ENCODE data around the gene ROM1.

Gene ROM1

GRCh38 chr11:62610403-62610802 is 2.7 kb upstream of the ROM1 start:
- Histone ChIP-seq H4K20me1 (ENCODE audit: insufficient read depth, low read length) (no peaks in the 10 kb centered on the region), H3K9ac (ENCODE audit: low read length) (peak overlapping the region; percentile 17; the same call in 1 of the 2 replicates), H2AFZ (ENCODE audit: low read length) (no peak overlapping the region), H3K79me2 (ENCODE audit: insufficient read depth, low read length) (no peaks in the 10 kb centered on the region), H3K27me3 (ENCODE audit: insufficient read depth, low read length) (no peaks in the 10 kb centered on the region), H3K9me3 (ENCODE audit: low read length) (no peaks in the 10 kb centered on the region), H3K27ac (ENCODE audit: low read depth, low read length, poor library complexity, severe bottlenecking) (peak overlapping the region; percentile 73), H3K4me2 (ENCODE audit: low read length) (peak overlapping the region; percentile 94), H3K9me2 (ENCODE audit: low read depth, low read length) (no peaks in the 10 kb centered on the region), H3K4me3 (ENCODE audit: low read depth, low read length, poor library complexity, severe bottlenecking) (peak overlapping the region; percentile 78), H3F3A (ENCODE audit: insufficient read depth, low read length) (no peaks in the 10 kb centered on the region; the same call in 1 of the 2 replicates), H3K36me3 (ENCODE audit: insufficient read depth, low read length) (peaks cover 25% of the 10 kb centered on the region), H3K4me1 (ENCODE audit: insufficient read depth, low read length, severe bottlenecking) (peaks cover 40% of the 10 kb centered on the region)
- TF ChIP-seq CTCF (IDR thresholded peaks at IDR 0.05; ENCODE audit: low read length) (no peak), EZH2 (IDR thresholded peaks at IDR 0.05; ENCODE audit: borderline replicate concordance, low read length) (no peak)

- Histone ChIP-seq H3K9ac (ENCODE audit: low read length) (peak overlapping the region; percentile 94), H3K9me2 (ENCODE audit: low read depth, low read length) (no peaks in the 10 kb centered on the region), H2AFZ (ENCODE audit: low read length) (no peak overlapping the region), H4K20me1 (ENCODE audit: insufficient read depth, low read length) (no peaks in the 10 kb centered on the region), H3F3A (ENCODE audit: insufficient read depth, low read length) (no peaks in the 10 kb centered on the region; the same call in 1 of the 2 replicates), H3K27ac (ENCODE audit: low read depth, low read length, poor library complexity, severe bottlenecking) (peak overlapping the region; percentile 73), H3K36me3 (ENCODE audit: insufficient read depth, low read length) (peaks cover 19% of the 10 kb centered on the region), H3K9me3 (ENCODE audit: low read length) (no peaks in the 10 kb centered on the region), H3K4me3 (ENCODE audit: low read depth, low read length, poor library complexity, severe bottlenecking) (peak overlapping the region; percentile 78), H3K4me2 (ENCODE audit: low read length) (peak overlapping the region; percentile 94), H3K4me1 (ENCODE audit: insufficient read depth, low read length, severe bottlenecking) (peaks cover 40% of the 10 kb centered on the region), H3K27me3 (ENCODE audit: insufficient read depth, low read length) (no peaks in the 10 kb centered on the region), H3K79me2 (ENCODE audit: insufficient read depth, low read length) (no peaks in the 10 kb centered on the region)
- TF ChIP-seq EZH2 (IDR thresholded peaks at IDR 0.05; ENCODE audit: borderline replicate concordance, low read length) (no peak), CTCF (IDR thresholded peaks at IDR 0.05; ENCODE audit: low read length) (no peak)
Observed at GRCh38 chr11:62610814-62611704, 2.0 kb upstream of the ROM1 start.

GRCh38 chr11:62611705-62612365 is 1.2 kb upstream of the ROM1 start:
- Histone ChIP-seq H3K27ac (ENCODE audit: low read depth, low read length, poor library complexity, severe bottlenecking) (peak overlapping the region; percentile 73), H3K9ac (ENCODE audit: low read length) (peak overlapping the region; percentile 94), H3K4me3 (ENCODE audit: low read depth, low read length, poor library complexity, severe bottlenecking) (peak overlapping the region; percentile 78), H3K9me2 (ENCODE audit: low read depth, low read length) (no peaks in the 10 kb centered on the region), H2AFZ (ENCODE audit: low read length) (no peak overlapping the region), H3K36me3 (ENCODE audit: insufficient read depth, low read length) (peaks cover 23% of the 10 kb centered on the region), H3F3A (ENCODE audit: insufficient read depth, low read length) (no peaks in the 10 kb centered on the region; the same call in 1 of the 2 replicates), H3K4me2 (ENCODE audit: low read length) (peak overlapping the region; percentile 94), H4K20me1 (ENCODE audit: insufficient read depth, low read length) (no peaks in the 10 kb centered on the region), H3K27me3 (ENCODE audit: insufficient read depth, low read length) (no peaks in the 10 kb centered on the region), H3K79me2 (ENCODE audit: insufficient read depth, low read length) (no peaks in the 10 kb centered on the region), H3K9me3 (ENCODE audit: low read length) (no peaks in the 10 kb centered on the region), H3K4me1 (ENCODE audit: insufficient read depth, low read length, severe bottlenecking) (peaks cover 39% of the 10 kb centered on the region)
- TF ChIP-seq EZH2 (IDR thresholded peaks at IDR 0.05; ENCODE audit: borderline replicate concordance, low read length) (no peak), CTCF (IDR thresholded peaks at IDR 0.05; ENCODE audit: low read length) (no peak; the same call in 1 of the 2 replicates)
